Measurements from ENCODE around the gene TAF9. TPM values are rescaled to one million over a fixed set of nuclear protein-coding genes. Genes with fewer than 3 reads are reported as not detected.

TAF9 gene
- total and polyA plus RNA-seq, 4 donors = 37.3 to 56.7 (median 45.2) TPM

- ATAC-seq (ENCODE audit: insufficient read depth, low FRiP score) (no peak), DNase-seq (peak in 1 of 3 donors; percentile 12)
- Histone ChIP-seq H3K27me3 (ENCODE audit: control insufficient read depth in 3 of 3, insufficient read depth in 3 of 3, low read length in 2 of 3) (no peaks in the 10 kb centered on the region), H3K4me3 (no peak overlapping the region), H3K36me3 (ENCODE audit: control insufficient read depth in 4 of 4, insufficient read depth in 4 of 4, low read length in 4 of 4) (peaks cover 1 to 11% (median 6%) of the 10 kb centered on the region in 4 donors), H3K27ac (ENCODE audit: low read depth in 1 of 2, low read length in 1 of 2) (no peak overlapping the region), H3K9ac (ENCODE audit: insufficient read depth in 1 of 2, low read length in 2 of 2) (peak overlapping the region; percentile 71 to 72), H3K9me3 (ENCODE audit: control insufficient read depth in 4 of 4, insufficient read depth in 3 of 4, low read length in 3 of 4) (no peaks in the 10 kb centered on the region), H3K4me1 (ENCODE audit: control insufficient read depth in 5 of 5, insufficient read depth in 5 of 5, low read length in 5 of 5) (peaks cover 0 to 3% (median 0%) of the 10 kb centered on the region in 5 donors)
- 65 to 81% methylated on average over 6 of the region's 6 CpGs for WGBS, 2 donors
- TF ChIP-seq CTCF (IDR thresholded peaks at IDR 0.05; ENCODE audit: control extremely low read depth, extremely low read depth) = no peak
Measured at GRCh38 chr5:69416180-69416579, 46.9 kb upstream of the TAF9 start.

- Histone ChIP-seq H3K9ac (ENCODE audit: insufficient read depth in 1 of 2, low read length in 2 of 2) (peak overlapping the region; percentile 71 to 72), H3K4me3 (peak overlapping the region; percentile 69), H3K4me1 (ENCODE audit: control insufficient read depth in 5 of 5, insufficient read depth in 5 of 5, low read length in 5 of 5) (peaks cover 0 to 3% (median 0%) of the 10 kb centered on the region in 5 donors), H3K9me3 (ENCODE audit: control insufficient read depth in 4 of 4, insufficient read depth in 3 of 4, low read length in 3 of 4) (no peaks in the 10 kb centered on the region), H3K27ac (ENCODE audit: low read depth in 1 of 2, low read length in 1 of 2) (peak overlapping the region in 1 of 2 donors; percentile 89), H3K27me3 (ENCODE audit: control insufficient read depth in 3 of 3, insufficient read depth in 3 of 3, low read length in 2 of 3) (no peaks in the 10 kb centered on the region), H3K36me3 (ENCODE audit: control insufficient read depth in 4 of 4, insufficient read depth in 4 of 4, low read length in 4 of 4) (peaks cover 1 to 11% (median 6%) of the 10 kb centered on the region in 4 donors)
- ATAC-seq (ENCODE audit: insufficient read depth, low FRiP score) = no peak
- no peak for TF ChIP-seq CTCF (IDR thresholded peaks at IDR 0.05; ENCODE audit: control extremely low read depth, extremely low read depth)
- DNase-seq = peak; percentile 6 to 35 (median 29)
- WGBS, 2 donors = 32 to 46% methylated on average over 18 of the region's 18 CpGs
Measured at GRCh38 chr5:69415584-69415958, 46.3 kb upstream of the TAF9 start.

- no peaks in the 10 kb centered on the region for H3K9me3 ChIP-seq (ENCODE audit: control insufficient read depth in 4 of 4, insufficient read depth in 3 of 4, low read length in 3 of 4)
- peak within 1 kb of the TSS; percentile 71 to 72 for H3K9ac ChIP-seq (ENCODE audit: insufficient read depth in 1 of 2, low read length in 2 of 2)
- H3K4me1 ChIP-seq (ENCODE audit: control insufficient read depth in 5 of 5, insufficient read depth in 5 of 5, low read length in 5 of 5) = peaks cover 0 to 3% (median 0%) of the 10 kb centered on the region in 5 donors
- ATAC-seq (ENCODE audit: insufficient read depth, low FRiP score) (peak; percentile 98), DNase-seq (peak; percentile 71 to 84 (median 82))
- H3K27me3 ChIP-seq (ENCODE audit: control insufficient read depth in 3 of 3, insufficient read depth in 3 of 3, low read length in 2 of 3) = no peaks in the 10 kb centered on the region
- peak; percentile 27 for TF ChIP-seq CTCF (IDR thresholded peaks at IDR 0.05; ENCODE audit: control extremely low read depth, extremely low read depth)
- H3K27ac ChIP-seq (ENCODE audit: low read depth in 1 of 2, low read length in 1 of 2) = peak within 1 kb of the TSS in 1 of 2 donors; percentile 89
- peaks cover 1 to 13% (median 7%) of the 10 kb centered on the region in 4 donors for H3K36me3 ChIP-seq (ENCODE audit: control insufficient read depth in 4 of 4, insufficient read depth in 4 of 4, low read length in 4 of 4)
- 6 to 9% methylated on average over 53 to 78 of the region's 78 CpGs for whole genome bisulfite sequencing, 2 donors
- H3K4me3 ChIP-seq = peak within 1 kb of the TSS; percentile 69
Measured at GRCh38 chr5:69414885-69415583, 45.7 kb upstream of the TAF9 start, which contains the start of gene MARVELD2. Gene MARVELD2 (plus strand): TSS chr5:69415116. CDS start chr5:69419386, 4,270 bp downstream.

Measured in lung (tissue), 12 donors.